HCT116 (cell line): ENCODE results near the gene KIF5C. TPM values are rescaled to one million over a fixed set of nuclear protein-coding genes. Genes with fewer than 3 reads are reported as not detected.

Experiments used
- ATAC-seq: fragments of 200-7000 bp; cut with Tn5 transposase; 2 replicates; pipeline ENCODE4 v1.9.1; 2020; ENCODE audit warnings: mild to moderate bottlenecking, moderate library complexity
- BruUV-seq: library from RNA; stranded (reverse); fragments of 400-500 nt; replicated peaks from 2 replicates; lab custom pipeline; 2021; lab: Mats Ljungman, UMichigan
- CTCF ChIA-PET: fragments of 300-600 bp; sonication (Branson Sonifier 250); formaldehyde crosslinking; loops from one replicate; lab custom pipeline; 2021; ENCODE audit warnings: antibody characterized with exemption; lab: Charles Lee
- POLR2A ChIA-PET: fragments of 300-600, 350-600 bp; sonication (Branson Sonifier 250); formaldehyde crosslinking; loops from one replicate; lab custom pipeline; 2021; ENCODE audit warnings: antibody characterized with exemption; lab: Charles Lee
- RAD21 ChIA-PET, 2 experiments: fragments of 300-600 bp; sonication (Branson Sonifier 250); formaldehyde crosslinking; loops; one replicate each; lab custom pipeline; 2023; ENCODE audit warnings: low total read pairs in 2 of 2; ENCODE audit not compliant: uncharacterized antibody in 2 of 2, unreplicated experiment in 2 of 2, low non-redundant PET in 1 of 2; lab: Charles Lee
- DNase-seq: peaks from one replicate; pipeline ENCODE4 v3.0.0-alpha.2; 2010; ENCODE audit warnings: low read depth, low spot score
- H2AFZ ChIP-seq: fragments of 200-600 bp; shearing (Covaris generic), sonication (generic); 2 replicates; pipeline ENCODE4 v1.6.1; 2017; ENCODE audit warnings: low read depth, mixed run types, mixed read lengths, antibody characterized with exemption, low read length; ENCODE audit not compliant: poor library complexity, severe bottlenecking
- H3K27ac ChIP-seq: 2 replicates; pipeline ENCODE4 v1.5.1; 2012; ENCODE audit warnings: low read depth, low read length
- H3K27me3 ChIP-seq: fragments of 200-600 bp; sonication (generic); 2 replicates; pipeline ENCODE4 v1.6.1; 2016; ENCODE audit warnings: mixed run types, low read length, mixed read lengths; ENCODE audit not compliant: insufficient read depth
- H3K36me3 ChIP-seq, 2 experiments: fragments of 200-500 bp in 1 of 2; fragments of 200-600 bp in 1 of 2; sonication (Bioruptor generic) in 1 of 2; sonication (generic) in 1 of 2; 2 replicates each; pipeline versions ENCODE4 v1.5.1 to v1.6.1; 2014 to 2016; ENCODE audit warnings: low read length in 2 of 2, inconsistent platforms in 1 of 2, mixed read lengths in 1 of 2, mixed run types in 1 of 2; ENCODE audit not compliant: insufficient read depth in 2 of 2, control insufficient read depth in 1 of 2
- H3K4me1 ChIP-seq, 2 experiments: fragments of 200-600 bp in 1 of 2; sonication (generic) in 1 of 2; 2 replicates each; pipeline versions ENCODE4 v1.5.1 to v1.6.1; 2012 to 2017; ENCODE audit warnings: low read length in 2 of 2, inconsistent platforms in 1 of 2, mild to moderate bottlenecking in 1 of 2, mixed read lengths in 1 of 2, mixed run types in 1 of 2, moderate library complexity in 1 of 2; ENCODE audit not compliant: insufficient read depth in 2 of 2, control insufficient read depth in 1 of 2
- H3K4me2 ChIP-seq: fragments of 200-600 bp; sonication (generic); 2 replicates; pipeline ENCODE4 v1.6.1; 2017; ENCODE audit warnings: mixed run types, low read length, mixed read lengths
- H3K4me3 ChIP-seq, 2 experiments: fragments of 200-600 bp in 1 of 2; sonication (generic) in 1 of 2; replicated peaks in 1 of 2; 2 replicates each; pipeline ENCODE4 v1.5.1; 2011 to 2016; ENCODE audit warnings: low read length in 2 of 2, control low read depth in 1 of 2, low read depth in 1 of 2, mild to moderate bottlenecking in 1 of 2, mixed read lengths in 1 of 2, mixed run types in 1 of 2
- H3K79me2 ChIP-seq: fragments of 200-600 bp; sonication (generic); 2 replicates; pipeline ENCODE4 v1.6.1; 2017; ENCODE audit warnings: mild to moderate bottlenecking, mixed run types, low read length, moderate library complexity, mixed read lengths; ENCODE audit not compliant: insufficient read depth
- H3K9ac ChIP-seq: fragments of 200-600 bp; sonication (generic); 2 replicates; pipeline ENCODE4 v1.6.1; 2016; ENCODE audit warnings: low read length, mixed read lengths
- H3K9me2 ChIP-seq: fragments of 200-600 bp; sonication (generic), shearing (Covaris generic); 2 replicates; pipeline ENCODE4 v1.6.1; 2017; ENCODE audit warnings: mixed run types, mild to moderate bottlenecking, moderate library complexity; ENCODE audit not compliant: insufficient read depth
- H3K9me3 ChIP-seq, 2 experiments: fragments of 200-500 bp in 1 of 2; fragments of 200-600 bp in 1 of 2; sonication (Bioruptor generic) in 1 of 2; sonication (generic) in 1 of 2; 2 replicates each; pipeline ENCODE4 v1.6.1; 2014 to 2017; ENCODE audit warnings: low read length in 2 of 2, mixed read lengths in 2 of 2, inconsistent platforms in 1 of 2, low read depth in 1 of 2, mild to moderate bottlenecking in 1 of 2, mixed run types in 1 of 2, moderate library complexity in 1 of 2; ENCODE audit not compliant: control insufficient read depth in 1 of 2, insufficient read depth in 1 of 2
- H4K20me1 ChIP-seq: fragments of 200-600 bp; sonication (generic), shearing (Covaris generic); 2 replicates; pipeline ENCODE4 v1.6.1; 2017; ENCODE audit warnings: mixed run types, mild to moderate bottlenecking, moderate library complexity; ENCODE audit not compliant: insufficient read depth
- ATF3 ChIP-seq: IDR thresholded peaks from 2 replicates; pipeline ENCODE4 v1.6.1; 2012
- CTCF ChIP-seq, 3 experiments: fragments of 200-600 bp in 1 of 3; sonication (generic) in 1 of 3; IDR thresholded peaks in 2 of 3; conservative IDR thresholded peaks in 1 of 3; 2 replicates each; pipeline ENCODE4 v1.5.1; 2012 to 2017; ENCODE audit warnings: low read depth in 2 of 3, low read length in 2 of 3, antibody characterized with exemption in 1 of 3, borderline replicate concordance in 1 of 3, control low read depth in 1 of 3, mild to moderate bottlenecking in 1 of 3, mixed read lengths in 1 of 3, mixed run types in 1 of 3, moderate library complexity in 1 of 3; ENCODE audit not compliant: insufficient read depth in 1 of 3
- EGR1 ChIP-seq: IDR thresholded peaks from 2 replicates; pipeline ENCODE4 v1.6.1; 2012; ENCODE audit warnings: low read depth
- EZH2 ChIP-seq: fragments of 200-600 bp; sonication (generic); IDR thresholded peaks from 2 replicates; pipeline ENCODE4 v1.6.1; 2017; ENCODE audit warnings: antibody characterized with exemption, mixed run types
- EZH2phosphoT487 ChIP-seq: fragments of 200-600 bp; IDR thresholded peaks from 2 replicates; pipeline ENCODE4 v1.6.1; 2018; ENCODE audit warnings: antibody characterized with exemption, borderline replicate concordance
- RAD21 ChIP-seq: IDR thresholded peaks from 2 replicates; pipeline ENCODE4 v1.6.1; 2012; ENCODE audit warnings: low read depth, mild to moderate bottlenecking
- REST ChIP-seq: IDR thresholded peaks from 2 replicates; pipeline ENCODE4 v1.6.1; 2012; ENCODE audit warnings: low read depth
- SP1 ChIP-seq: IDR thresholded peaks from 2 replicates; pipeline ENCODE4 v1.6.1; 2012; ENCODE audit warnings: low read depth
- SRF ChIP-seq: IDR thresholded peaks from 2 replicates; pipeline ENCODE4 v1.6.1; 2012; ENCODE audit warnings: low read depth
- ZBTB33 ChIP-seq: IDR thresholded peaks from 2 replicates; pipeline ENCODE4 v1.6.1; 2011; ENCODE audit warnings: mild to moderate bottlenecking, low read length, moderate library complexity; ENCODE audit not compliant: insufficient replicate concordance; ENCODE audit errors: extremely low read depth
- ZFX ChIP-seq: fragments of 450-650 bp; IDR thresholded peaks from 2 replicates; pipeline ENCODE4 v1.6.1; 2017
- ZNF274 ChIP-seq: fragments of 200-500 bp; sonication (Bioruptor generic); IDR thresholded peaks from 2 replicates; pipeline ENCODE4 v1.6.1; 2014; ENCODE audit warnings: mild to moderate bottlenecking, low read depth, low read length, inconsistent platforms
- intact Hi-C: fragments of 100-400 bp; cut with micrococcal nuclease; formaldehyde crosslinking; loops from 2 replicates; pipeline ENCODE4 v1.10.0; 2022
- total RNA-seq: library from RNA; stranded (reverse); gene quantifications from one replicate; pipeline ENCODE4 v1.2.1, GENCODE V29; 2021; ENCODE audit not compliant: unreplicated experiment

Gene KIF5C
- total RNA-seq, 1 experiment from 2014 or later = 6.5 TPM

GRCh38 chr2:149020432-149020851 lies 145.4 kb downstream of the KIF5C start:
- no peaks in the 10 kb centered on the region for H3K36me3 ChIP-seq
- H3K79me2 ChIP-seq = no peaks in the 10 kb centered on the region
- TF ChIP-seq ZBTB33 (no peak), ATF3 (no peak), ZFX (no peak), SP1 (no peak), SRF (no peak), EZH2 (no peak), RAD21 (no peak), REST (no peak), EZH2phosphoT487 (no peak), CTCF (IDR thresholded peaks at IDR 0.05 in 2 of 3, conservative IDR thresholded peaks at IDR 0.05 in 1 of 3; ENCODE audit: borderline replicate concordance in 1 of 3, insufficient read depth in 1 of 3, low read depth in 2 of 3, low read length in 2 of 3) (no peak), EGR1 (no peak), ZNF274 (no peak)
- no peak overlapping the region for H3K4me3 ChIP-seq
- H2AFZ ChIP-seq = no peak overlapping the region
- ChIA-PET RAD21 (no interaction called here), CTCF (no interaction called here), POLR2A (no interaction called here)
- H3K27ac ChIP-seq = no peak overlapping the region
- no peak overlapping the region for H3K9ac ChIP-seq
- DNase-seq (no peak), ATAC-seq (no peak)
- H3K4me1 ChIP-seq = no peaks in the 10 kb centered on the region
- H3K9me3 ChIP-seq = no peaks in the 10 kb centered on the region
- H3K27me3 ChIP-seq = no peaks in the 10 kb centered on the region
- no TSS peak for BruUV-seq
- H3K4me2 ChIP-seq = no peak overlapping the region
- H3K9me2 ChIP-seq = no peaks in the 10 kb centered on the region
- intact Hi-C loops = no loop called here
- no peaks in the 10 kb centered on the region for H4K20me1 ChIP-seq
